Right hindlimb (tissue), 1 donor: Measurements from ENCODE around the gene CLUH.

ENCODE experiments used
- DNase-seq: peaks from one replicate; pipeline ENCODE4 v3.0.0-alpha.2; 2018

CLUH gene, protein sequence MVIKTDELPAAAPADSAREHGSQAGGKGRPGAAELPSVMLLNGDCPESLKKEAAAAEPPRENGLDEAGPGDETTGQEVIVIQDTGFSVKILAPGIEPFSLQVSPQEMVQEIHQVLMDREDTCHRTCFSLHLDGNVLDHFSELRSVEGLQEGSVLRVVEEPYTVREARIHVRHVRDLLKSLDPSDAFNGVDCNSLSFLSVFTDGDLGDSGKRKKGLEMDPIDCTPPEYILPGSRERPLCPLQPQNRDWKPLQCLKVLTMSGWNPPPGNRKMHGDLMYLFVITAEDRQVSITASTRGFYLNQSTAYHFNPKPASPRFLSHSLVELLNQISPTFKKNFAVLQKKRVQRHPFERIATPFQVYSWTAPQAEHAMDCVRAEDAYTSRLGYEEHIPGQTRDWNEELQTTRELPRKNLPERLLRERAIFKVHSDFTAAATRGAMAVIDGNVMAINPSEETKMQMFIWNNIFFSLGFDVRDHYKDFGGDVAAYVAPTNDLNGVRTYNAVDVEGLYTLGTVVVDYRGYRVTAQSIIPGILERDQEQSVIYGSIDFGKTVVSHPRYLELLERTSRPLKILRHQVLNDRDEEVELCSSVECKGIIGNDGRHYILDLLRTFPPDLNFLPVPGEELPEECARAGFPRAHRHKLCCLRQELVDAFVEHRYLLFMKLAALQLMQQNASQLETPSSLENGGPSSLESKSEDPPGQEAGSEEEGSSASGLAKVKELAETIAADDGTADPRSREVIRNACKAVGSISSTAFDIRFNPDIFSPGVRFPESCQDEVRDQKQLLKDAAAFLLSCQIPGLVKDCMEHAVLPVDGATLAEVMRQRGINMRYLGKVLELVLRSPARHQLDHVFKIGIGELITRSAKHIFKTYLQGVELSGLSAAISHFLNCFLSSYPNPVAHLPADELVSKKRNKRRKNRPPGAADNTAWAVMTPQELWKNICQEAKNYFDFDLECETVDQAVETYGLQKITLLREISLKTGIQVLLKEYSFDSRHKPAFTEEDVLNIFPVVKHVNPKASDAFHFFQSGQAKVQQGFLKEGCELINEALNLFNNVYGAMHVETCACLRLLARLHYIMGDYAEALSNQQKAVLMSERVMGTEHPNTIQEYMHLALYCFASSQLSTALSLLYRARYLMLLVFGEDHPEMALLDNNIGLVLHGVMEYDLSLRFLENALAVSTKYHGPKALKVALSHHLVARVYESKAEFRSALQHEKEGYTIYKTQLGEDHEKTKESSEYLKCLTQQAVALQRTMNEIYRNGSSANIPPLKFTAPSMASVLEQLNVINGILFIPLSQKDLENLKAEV (N-terminal part only)

DNA sequence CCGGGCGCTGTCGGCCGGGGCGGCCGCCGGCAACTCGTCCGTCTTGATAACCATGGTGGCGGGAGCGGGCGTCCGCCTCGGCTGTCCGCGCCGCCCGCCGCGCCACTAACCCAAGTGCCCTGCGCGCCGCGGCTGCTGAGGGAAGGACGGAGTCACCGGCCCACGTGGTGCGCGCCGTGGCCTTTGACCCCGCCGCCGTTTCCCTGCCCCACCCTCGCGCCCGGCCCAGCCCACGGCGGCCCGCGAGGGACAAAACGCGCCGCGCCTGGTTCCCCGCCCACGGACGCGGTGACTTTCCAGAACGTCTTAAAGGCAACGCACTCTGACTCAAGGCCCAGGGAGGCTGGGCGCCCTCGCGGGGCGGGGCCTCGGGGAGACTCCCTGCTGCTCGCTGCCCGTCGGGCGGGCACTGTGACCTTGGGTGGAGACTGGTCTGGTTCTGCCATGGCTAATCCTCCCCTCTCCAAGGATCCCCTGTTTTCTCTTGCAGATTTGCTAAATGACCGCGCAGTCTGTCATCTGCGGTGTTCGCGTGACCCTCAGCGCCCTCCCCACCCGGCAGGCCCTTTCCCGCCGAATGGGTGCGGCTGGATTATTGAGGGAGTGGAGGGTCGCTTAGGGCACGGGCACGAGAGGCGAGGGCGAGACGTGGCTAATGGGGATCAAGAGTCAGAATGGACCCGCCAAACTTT is at the start of gene CLUH:
Gene CLUH (minus strand): TSS at position 157 of the 692 bp plus-strand sequence. CDS start 103 bp downstream, at position 54.
- DNase-seq = peak; percentile 97

- no peak for DNase-seq
These were observed 47.3 kb upstream of the CLUH start for GRCh38 chr17:2758870-2759269.

DNA sequence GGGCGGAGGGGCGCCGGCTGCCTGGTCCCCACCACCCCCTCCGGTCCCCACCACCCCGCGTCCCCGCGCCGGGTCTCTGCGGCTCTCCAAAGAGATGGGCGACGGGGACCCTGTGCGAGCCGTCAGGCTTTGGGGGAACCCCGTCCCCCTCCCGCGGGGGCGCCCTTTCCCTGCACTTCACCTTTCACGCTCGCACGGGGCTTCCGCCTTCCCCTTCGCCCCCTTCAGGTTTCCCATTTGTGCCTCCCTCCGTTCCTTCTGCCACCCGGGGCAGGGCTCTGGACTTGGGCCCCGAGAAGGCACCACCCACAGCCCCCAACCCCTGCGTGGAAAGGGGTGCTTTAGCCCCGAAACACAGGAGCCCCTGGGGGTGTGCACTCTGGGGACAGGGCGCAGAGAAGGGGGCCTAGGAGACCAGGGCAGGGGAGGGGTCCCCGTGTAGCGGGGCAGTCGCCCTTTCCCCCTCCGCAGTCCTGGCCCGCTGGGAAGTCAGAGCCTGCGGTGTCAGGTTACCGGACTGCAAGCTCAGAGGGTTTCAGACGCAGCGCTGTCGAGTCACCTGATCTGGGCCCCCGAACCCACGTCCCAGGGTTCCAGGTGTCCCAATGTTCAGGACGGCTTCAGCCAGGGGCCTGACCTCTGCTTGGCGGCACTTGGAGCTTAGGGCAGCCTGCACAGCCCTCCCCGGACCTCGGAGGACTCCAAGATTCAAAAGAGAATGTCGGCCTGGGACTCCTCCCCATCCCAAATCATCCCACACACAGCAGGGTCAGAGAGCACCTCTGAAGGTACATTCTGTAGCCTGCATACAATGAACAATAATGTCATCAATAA is 44.5 kb upstream of the CLUH start:
- no peak for DNase-seq

DNA sequence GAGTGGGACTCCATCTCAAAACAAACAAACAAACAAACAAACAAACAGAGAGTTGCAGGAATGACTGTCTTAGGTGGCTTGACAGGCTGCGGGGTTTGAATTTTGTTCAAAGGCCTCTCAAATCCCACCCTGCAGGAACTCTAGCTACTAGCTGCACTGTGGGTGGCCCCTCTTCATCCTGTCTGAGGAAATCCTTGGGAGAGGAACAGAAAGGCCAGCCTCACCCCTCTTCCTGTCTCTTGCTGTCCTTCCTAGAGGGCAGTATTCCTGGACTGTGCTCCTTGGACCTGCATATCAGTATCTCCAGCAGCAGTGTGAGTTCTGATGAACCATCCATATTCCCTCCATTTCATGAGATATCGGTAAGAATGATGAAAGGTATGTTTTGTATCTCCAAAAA is 39.9 kb upstream of the CLUH start:
- no peak for DNase-seq

GRCh38 chr17:2750721-2751120 is 39.2 kb upstream of the CLUH start:
- DNase-seq = no peak

- peak; percentile 81 for DNase-seq
These were observed 38.2 kb upstream of the CLUH start for GRCh38 chr17:2749784-2750181.

GRCh38 chr17:2749058-2749783 is 37.7 kb upstream of the CLUH start, which contains the start of gene CCDC92B:
CCDC92B (minus strand) TSS chr17:2749652; CDS start chr17:2735145, 14,507 bp downstream.
- no peak for DNase-seq

GRCh38 chr17:2745317-2746037 is 33.9 kb upstream of the CLUH start:
- DNase-seq = peak; percentile 87

DNA sequence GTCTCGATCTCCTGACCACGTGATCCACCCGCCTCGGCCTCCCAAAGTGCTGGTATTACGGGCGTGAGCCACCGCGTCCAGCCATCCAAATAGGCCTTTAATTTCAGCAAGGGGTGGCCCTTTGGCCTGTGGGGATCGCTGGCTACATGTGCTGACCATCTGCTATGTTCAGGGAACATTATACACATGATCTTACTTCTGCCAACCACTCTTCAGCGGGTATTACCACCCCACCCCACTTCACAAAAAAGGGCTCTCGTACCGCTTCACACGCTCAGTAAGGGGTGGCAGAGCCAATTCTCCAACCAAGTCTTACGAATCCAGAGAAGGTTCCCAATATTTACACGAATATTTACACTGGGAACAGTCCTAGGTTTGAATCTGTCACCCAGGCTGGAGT is 26.1 kb upstream of the CLUH start:
- DNase-seq = no peak

DNA sequence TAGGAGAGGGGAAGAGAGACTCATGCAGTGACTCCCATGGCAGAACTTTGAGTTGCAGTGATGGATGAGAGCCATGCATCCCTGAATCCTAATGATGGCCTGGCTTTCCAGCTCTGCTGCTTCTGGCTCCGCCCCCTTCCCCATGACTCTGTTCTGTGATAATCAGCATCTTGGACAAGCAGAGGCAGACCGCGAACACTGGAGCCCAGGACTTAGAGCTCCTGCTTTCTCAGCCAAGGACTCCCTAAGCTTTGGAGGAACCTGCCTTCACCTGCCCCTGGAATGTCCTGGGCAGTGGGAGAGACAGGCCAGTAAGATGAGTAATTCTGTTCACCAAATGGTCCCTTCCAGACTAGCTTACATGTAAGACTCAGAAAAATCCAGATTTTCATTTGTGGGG is 25.4 kb upstream of the CLUH start:
- no peak for DNase-seq

- no peak for DNase-seq
These were observed 24.3 kb upstream of the CLUH start for GRCh38 chr17:2735896-2736295.

- no peak for DNase-seq
These were observed 23.4 kb upstream of the CLUH start for GRCh38 chr17:2734939-2735338.

DNA sequence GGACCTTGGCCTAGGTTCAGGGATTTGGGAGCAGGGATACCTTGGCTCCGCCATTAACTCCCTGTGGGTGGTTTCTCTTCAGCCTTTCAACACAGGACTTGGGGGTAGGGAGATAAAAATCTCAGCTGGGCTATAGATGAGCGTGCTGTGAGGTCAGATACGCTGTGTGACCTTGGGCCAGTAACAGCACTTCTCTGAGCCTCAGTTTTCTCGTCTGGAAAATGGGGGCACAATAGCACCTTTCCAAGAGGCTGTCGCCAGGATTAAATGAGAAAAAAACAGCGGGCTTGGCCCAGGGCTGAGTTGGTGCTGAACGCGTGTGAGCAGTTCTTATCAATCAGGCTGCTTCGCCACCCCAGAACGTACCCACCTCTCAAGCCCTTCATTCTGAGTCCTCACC is 20.2 kb upstream of the CLUH start:
- no peak for DNase-seq

DNA sequence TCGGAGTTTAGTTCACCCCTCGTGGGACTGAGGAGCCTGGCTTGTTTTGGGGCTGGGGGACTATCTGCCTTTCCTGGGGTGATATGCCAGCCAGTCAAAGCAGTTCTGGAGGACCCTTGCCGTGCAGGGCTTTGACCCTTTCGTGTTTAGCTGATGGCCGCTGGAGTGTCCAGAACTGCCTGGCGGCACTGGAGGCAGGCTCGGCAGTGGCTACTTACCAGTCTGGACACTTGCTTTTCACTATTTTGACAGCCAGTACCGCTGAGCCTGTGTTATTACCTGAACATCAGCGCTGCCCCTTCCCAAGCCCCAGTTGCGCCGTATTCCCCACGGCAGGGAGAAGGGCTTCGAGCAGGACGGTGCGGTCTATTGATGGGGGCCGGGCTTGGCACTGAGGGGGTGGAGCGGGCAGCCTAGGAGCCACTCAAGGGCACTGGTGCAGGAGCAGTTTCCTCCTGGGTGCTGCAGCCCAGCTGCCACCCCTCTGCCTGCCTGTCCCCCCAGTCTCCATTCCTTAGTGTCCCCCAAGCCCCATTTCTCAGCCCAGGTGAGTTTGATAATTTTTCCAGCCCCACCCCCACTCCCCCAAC is 19.3 kb upstream of the CLUH start:
- no peak for DNase-seq

DNA sequence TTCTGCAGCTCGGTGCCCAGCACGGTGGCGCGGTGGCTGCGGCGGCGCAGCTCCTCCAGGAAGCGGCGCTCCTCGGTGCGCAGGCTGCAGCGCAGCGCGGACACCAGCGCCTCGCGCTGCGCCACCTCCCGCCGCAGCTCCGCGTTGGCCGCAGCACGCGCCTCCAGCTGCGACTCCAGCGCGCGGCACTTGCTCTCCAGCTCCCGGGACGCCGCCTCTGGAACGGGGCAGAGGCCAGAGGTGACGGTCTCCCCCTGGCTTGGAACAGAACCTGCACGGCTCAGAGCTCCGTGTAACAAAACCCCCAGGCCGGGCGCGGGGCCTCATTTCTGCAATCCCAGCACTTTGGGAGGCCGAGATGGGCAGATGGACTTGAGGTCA is 13.2 kb upstream of the CLUH start:
- DNase-seq = no peak

- peak; percentile 75 for DNase-seq
These were observed 12.6 kb upstream of the CLUH start for GRCh38 chr17:2723997-2724783.

DNA sequence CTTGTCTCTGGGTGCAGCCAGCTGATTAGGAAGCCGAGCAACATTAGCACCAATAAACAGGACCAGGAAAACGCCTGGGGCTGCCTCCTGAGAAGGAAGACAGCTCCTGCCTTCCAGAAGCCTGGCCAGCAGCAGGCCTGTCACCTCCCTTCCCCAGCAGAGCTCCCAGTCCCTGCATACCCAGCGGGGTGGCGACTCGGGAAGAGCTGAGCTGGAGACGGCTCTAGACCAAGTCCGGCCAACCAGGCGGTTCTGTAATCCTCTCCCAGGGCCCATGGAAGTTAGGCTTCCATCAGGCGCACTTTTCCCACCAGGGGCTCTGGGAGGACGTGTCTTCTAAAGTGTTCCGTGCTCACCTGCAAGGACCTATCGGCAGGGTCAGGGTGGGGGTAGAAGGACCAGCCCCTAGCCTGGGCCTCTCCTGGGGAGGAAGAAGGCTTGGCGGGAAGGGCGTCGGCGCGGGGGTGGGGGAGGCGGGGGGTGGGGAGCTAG is 12.0 kb upstream of the CLUH start:
- DNase-seq = no peak

GRCh38 chr17:2722611-2723010 is 11.0 kb upstream of the CLUH start:
- no peak for DNase-seq

DNA sequence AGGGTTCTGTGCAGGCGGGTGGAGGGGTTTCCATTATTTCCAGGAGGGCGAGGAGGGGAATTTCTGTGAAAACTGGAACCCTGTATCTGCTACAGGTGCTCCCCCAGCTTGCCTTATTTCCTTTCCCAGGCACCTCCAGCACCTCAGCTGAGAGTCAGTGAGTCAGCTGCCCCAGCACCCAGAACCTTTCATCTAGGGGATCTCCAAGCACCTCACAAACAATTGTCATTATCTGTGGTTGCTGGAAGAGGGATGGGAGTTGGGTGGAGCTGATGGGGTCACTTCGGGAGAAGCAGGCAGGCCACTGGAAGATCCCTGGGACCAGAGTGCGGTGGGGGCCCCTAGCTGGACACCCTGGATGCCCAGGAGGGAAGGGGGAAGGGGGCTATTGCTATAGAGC is 10.0 kb upstream of the CLUH start:
- no peak for DNase-seq
